IMR-90 (cell line): ENCODE measurements around the gene MFSD2B. TPM values are rescaled to one million over a fixed set of nuclear protein-coding genes. Genes with fewer than 3 reads are reported as not detected.

Source experiments
- ATAC-seq: fragments of 200-7000 bp; cut with Tn5 transposase; 2 replicates; pipeline ENCODE4 v1.9.1; 2020; ENCODE audit warnings: low read depth, mild to moderate bottlenecking, moderate library complexity
- BruUV-seq: library from RNA; stranded (reverse); fragments of 400-500 nt; replicated peaks from 2 replicates; lab custom pipeline; 2021; lab: Mats Ljungman, UMichigan
- CTCF ChIA-PET: fragments of 300-600 bp; formaldehyde crosslinking; extraction: SDS; loops from one replicate; lab custom pipeline; 2021; ENCODE audit warnings: antibody characterized with exemption; lab: Yijun Ruan, JAX
- POLR2A ChIA-PET: fragments of 300-600 bp; sonication (Branson Sonifier 250); formaldehyde crosslinking; loops from one replicate; lab custom pipeline; 2022; ENCODE audit warnings: antibody characterized with exemption; ENCODE audit not compliant: unreplicated experiment; lab: Charles Lee
- DNase-seq: peaks from one replicate; pipeline ENCODE4 v3.0.0; 2013
- H2AFZ ChIP-seq: replicated peaks from 2 replicates; pipeline ENCODE3; 2013; ENCODE audit warnings: low read length, mild to moderate bottlenecking; ENCODE audit not compliant: poor library complexity
- H2AK5ac ChIP-seq: 2 replicates; pipeline ENCODE4 v1.6.1; 2013; ENCODE audit warnings: low read depth, low read length, inconsistent platforms
- H2AK9ac ChIP-seq: replicated peaks from 2 replicates; pipeline ENCODE3; 2013; ENCODE audit warnings: mild to moderate bottlenecking, low read depth, low read length, moderate library complexity; ENCODE audit not compliant: poor library complexity
- H2BK120ac ChIP-seq: 2 replicates; pipeline ENCODE4 v1.6.1; 2013; ENCODE audit warnings: low read depth, low read length, inconsistent platforms
- H2BK15ac ChIP-seq: 3 replicates; pipeline ENCODE4 v1.6.1; 2013; ENCODE audit warnings: low read depth, low read length, inconsistent platforms
- H2BK20ac ChIP-seq: 2 replicates; pipeline ENCODE4 v1.6.1; 2013; ENCODE audit warnings: low read depth, mild to moderate bottlenecking, inconsistent platforms, low read length, moderate library complexity
- H2BK5ac ChIP-seq: 2 replicates; pipeline ENCODE4 v1.6.1; 2013; ENCODE audit warnings: mild to moderate bottlenecking, low read depth, low read length, inconsistent platforms; ENCODE audit not compliant: poor library complexity, severe bottlenecking
- H3K14ac ChIP-seq: replicated peaks from 2 replicates; pipeline ENCODE4 v1.6.1; 2013; ENCODE audit warnings: low read depth, low read length, inconsistent platforms
- H3K18ac ChIP-seq: 2 replicates; pipeline ENCODE4 v1.6.1; 2013; ENCODE audit warnings: low read depth, low read length, control low read depth
- H3K23ac ChIP-seq: 2 replicates; pipeline ENCODE4 v1.6.1; 2013; ENCODE audit warnings: low read depth, low read length, inconsistent platforms
- H3K27ac ChIP-seq: 2 replicates; pipeline ENCODE4 v1.5.1; 2013; ENCODE audit warnings: mild to moderate bottlenecking, control low read depth, low read length; ENCODE audit not compliant: insufficient read depth
- H3K27me3 ChIP-seq: 2 replicates; pipeline ENCODE4 v1.6.1; 2013; ENCODE audit warnings: low read length; ENCODE audit not compliant: control insufficient read depth, insufficient read depth
- H3K36me3 ChIP-seq: 2 replicates; pipeline ENCODE4 v1.6.1; 2013; ENCODE audit warnings: low read length, mixed read lengths; ENCODE audit not compliant: control insufficient read depth, insufficient read depth
- H3K4ac ChIP-seq: 2 replicates; pipeline ENCODE4 v1.6.1; 2013; ENCODE audit warnings: low read depth, low read length, inconsistent platforms
- H3K4me1 ChIP-seq: 2 replicates; pipeline ENCODE4 v1.6.1; 2013; ENCODE audit warnings: low read length, mixed read lengths; ENCODE audit not compliant: control insufficient read depth, insufficient read depth
- H3K4me2 ChIP-seq: 2 replicates; pipeline ENCODE4 v1.6.1; 2013; ENCODE audit warnings: low read depth, mild to moderate bottlenecking, control low read depth, low read length, moderate library complexity
- H3K4me3 ChIP-seq: 2 replicates; pipeline ENCODE4 v1.5.1; 2013; ENCODE audit warnings: low read depth, mild to moderate bottlenecking, control low read depth, low read length, moderate library complexity; ENCODE audit not compliant: insufficient read depth
- H3K56ac ChIP-seq: 2 replicates; pipeline ENCODE4 v1.6.1; 2013; ENCODE audit warnings: low read length, inconsistent platforms; ENCODE audit not compliant: insufficient read depth; ENCODE audit errors: extremely low read depth
- H3K79me1 ChIP-seq, 2 experiments: 2 replicates each; pipeline ENCODE4 v1.6.1; 2013; ENCODE audit warnings: low read length in 2 of 2, inconsistent platforms in 1 of 2, low read depth in 1 of 2
- H3K9ac ChIP-seq: 2 replicates; pipeline ENCODE4 v1.6.1; 2013; ENCODE audit warnings: low read depth, low read length, control low read depth
- H3K9me1 ChIP-seq: 2 replicates; pipeline ENCODE4 v1.6.1; 2013; ENCODE audit warnings: low read length, inconsistent platforms; ENCODE audit not compliant: insufficient read depth
- H3K9me3 ChIP-seq: 2 replicates; pipeline ENCODE4 v1.6.1; 2013; ENCODE audit warnings: low read length; ENCODE audit not compliant: control insufficient read depth, insufficient read depth
- H4K20me1 ChIP-seq: 2 replicates; pipeline ENCODE4 v1.6.1; 2013; ENCODE audit warnings: low read length, inconsistent platforms; ENCODE audit not compliant: insufficient read depth
- H4K5ac ChIP-seq: 2 replicates; pipeline ENCODE4 v1.6.1; 2013; ENCODE audit warnings: mild to moderate bottlenecking, low read depth, low read length, control low read depth
- H4K8ac ChIP-seq, 2 experiments: 2 replicates each; pipeline ENCODE4 v1.6.1; 2013; ENCODE audit warnings: low read depth in 2 of 2, low read length in 2 of 2, control low read depth in 1 of 2, inconsistent platforms in 1 of 2
- H4K91ac ChIP-seq: 2 replicates; pipeline ENCODE4 v1.6.1; 2013; ENCODE audit warnings: low read depth, low read length, inconsistent platforms; ENCODE audit not compliant: insufficient read depth
- BHLHE40 ChIP-seq: fragments of 150-350 bp; IDR thresholded peaks from 2 replicates; pipeline ENCODE4 v1.6.1; 2016; ENCODE audit warnings: mild to moderate bottlenecking, low read depth, low read length
- CTCF ChIP-seq: conservative IDR thresholded peaks from 2 replicates; pipeline ENCODE4 v1.5.1; 2012; ENCODE audit warnings: mild to moderate bottlenecking, low read depth, low read length, improper control_type of control experiment
- NFE2L2 ChIP-seq: fragments of 150-350 bp; IDR thresholded peaks from 2 replicates; pipeline ENCODE4 v1.6.1; 2016; ENCODE audit warnings: low read depth, mild to moderate bottlenecking, low read length
- WGBS, 2 experiments: methylation state at CpG; one replicate each; pipeline versions ENCODE4 v1.1.5 to v1.1.7; 2013; ENCODE audit warnings: missing lambda C conversion rate in 2 of 2; ENCODE audit not compliant: insufficient read length in 1 of 2; ENCODE audit errors: extremely low coverage in 2 of 2; 5-methylcytosine and 5-hydroxymethylcytosine counted together
- dilution Hi-C: fragments of 300-500 bp; cut with HindIII; formaldehyde crosslinking; loops from one replicate; pipeline ENCODE4 v1.14.3; 2018; ENCODE audit warnings: low sequenced_read_pairs; ENCODE audit not compliant: unreplicated experiment
- in situ Hi-C: fragments of 300-500 bp; cut with MboI; formaldehyde crosslinking; loops from 3 replicates; pipeline ENCODE4 v1.14.3; 2019; ENCODE audit warnings: low sequenced_read_pairs, inconsistent platforms, mixed read lengths
- intact Hi-C: fragments of 100-400 bp; cut with micrococcal nuclease; formaldehyde crosslinking; loops from 2 replicates; pipeline ENCODE4 v1.10.0; 2022
- polyA plus RNA-seq, 3 experiments: library from polyadenylated mRNA; depleted of rRNA; stranded (reverse); fragments of >200 nt; gene quantifications; 2 replicates each; pipeline ENCODE4 v1.2.3, GENCODE V29; 2012; ENCODE audit warnings: low replicate concordance in 1 of 3
- total RNA-seq: library from RNA; depleted of rRNA; stranded (reverse); fragments of >200 nt; gene quantifications from 2 replicates; pipeline ENCODE4 v1.2.3, GENCODE V29; 2012

The MFSD2B gene
- total and polyA plus RNA-seq, 2 of the 4 experiments (the other 2 are of a cell fraction): 0.05 TPM; not detected in 1

- Histone ChIP-seq H3K23ac (no peak overlapping the region), H3K9me1 (no peaks in the 10 kb centered on the region), H3K4me2 (no peak overlapping the region), H3K9ac (no peak overlapping the region), H2BK20ac (no peak overlapping the region), H2AK9ac (no peak overlapping the region), H3K4me3 (no peak overlapping the region), H3K56ac (no peak overlapping the region), H3K18ac (no peak overlapping the region), H3K9me3 (no peaks in the 10 kb centered on the region), H3K36me3 (no peaks in the 10 kb centered on the region), H3K4me1 (no peaks in the 10 kb centered on the region), H4K20me1 (no peaks in the 10 kb centered on the region), H2BK120ac (no peak overlapping the region), H4K91ac (no peak overlapping the region), H3K27me3 (no peaks in the 10 kb centered on the region), H4K5ac (no peak overlapping the region), H2AFZ (no peak overlapping the region), H3K27ac (no peak overlapping the region), H2AK5ac (no peak overlapping the region), H3K14ac (no peak overlapping the region), H3K79me1 (0 out of 4 replicates have a peak, but pooled peaks cover 0 to 3% of the 10 kb centered on the region in 2 experiments), H4K8ac (no peak overlapping the region), H2BK15ac (no peak overlapping the region), H2BK5ac (no peak overlapping the region), H3K4ac (no peak overlapping the region)
- ATAC-seq: no peak
- DNase-seq: no peak
- ChIA-PET CTCF (interaction anchor here (0.7 kb wide), 1 partner anchor 12 kb away, joined by 5 read pairs; no protein-coding TSS in a partner anchor), POLR2A (no interaction called here)
- dilution Hi-C loops: no loop called here
- TF ChIP-seq CTCF (no peak), BHLHE40 (no peak), NFE2L2 (no peak)
- intact Hi-C loops: no loop called here
- BruUV-seq: no TSS peak
- WGBS, 2 experiments: 93% methylated on average over 3 of the region's 8 CpGs; no CpG with 5 or more reads in 1 of the 2 experiments
- in situ Hi-C loops: no loop called here
Measured at GRCh38 chr2:24054366-24055010, 44.6 kb downstream of the MFSD2B start.
